SH-SY5Y (cell line): ENCODE measurements around the gene TAS2R60.

ENCODE experiments used
- GATA2 ChIP-seq: IDR thresholded peaks from 2 replicates; pipeline ENCODE4 v1.6.1; 2011; ENCODE audit warnings: mild to moderate bottlenecking, low read depth, low read length
- GATA3 ChIP-seq: IDR thresholded peaks from 2 replicates; pipeline ENCODE4 v1.6.1; 2011; ENCODE audit warnings: low read depth, mild to moderate bottlenecking, low read length, moderate library complexity

DNA sequence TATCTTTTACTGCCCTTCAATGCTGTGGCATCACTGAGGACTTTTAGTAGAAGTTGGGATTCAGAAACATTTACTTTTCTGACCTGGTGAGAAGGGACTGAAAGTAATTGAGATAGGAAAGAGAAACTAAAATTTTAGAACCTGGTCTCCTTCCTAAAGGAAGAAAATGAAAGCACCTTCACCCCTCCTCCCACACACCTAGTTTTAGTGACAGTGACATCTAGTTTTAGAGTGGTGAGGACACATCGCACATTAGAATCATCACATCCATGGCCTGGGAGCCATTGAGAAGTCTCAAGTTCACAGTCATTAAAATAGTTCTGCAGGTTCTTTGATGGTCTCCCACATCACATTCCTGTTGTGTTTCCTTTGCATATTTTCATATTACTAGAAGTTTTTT lies 50.5 kb downstream of the TAS2R60 start:
- TF ChIP-seq GATA3, result no peak
- TF ChIP-seq GATA2, result no peak
